ENCODE measurements around the gene KAZN.

KAZN gene

GRCh38 chr1:14871218-14871970 is 272.9 kb downstream of the KAZN start:
- H3K4me3 ChIP-seq (ENCODE audit: low read depth, low read length): no peak overlapping the region
- TF ChIP-seq CTCF (IDR thresholded peaks at IDR 0.05; ENCODE audit: insufficient read depth, low read depth, low read length, missing control alignments): no peak
- no peak for DNase-seq (ENCODE audit: low read depth)

DNA sequence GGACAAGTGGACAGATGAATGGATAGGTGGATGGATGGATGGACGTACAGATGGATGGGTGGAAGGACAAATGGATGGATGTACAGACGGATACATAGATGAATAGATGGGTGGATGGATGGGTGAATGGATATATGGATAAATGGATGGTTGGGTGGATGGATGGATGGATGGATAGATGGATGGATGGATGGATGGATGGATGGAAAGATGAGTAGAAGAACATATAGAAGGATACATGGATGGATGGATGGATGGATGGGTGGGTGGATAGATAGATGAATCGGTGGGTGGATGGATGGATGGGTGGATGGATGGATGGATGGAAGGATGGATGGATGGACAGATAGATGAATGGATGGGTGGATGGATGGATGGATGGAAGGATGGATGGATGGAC is 274.3 kb downstream of the KAZN start:
- TF ChIP-seq CTCF (IDR thresholded peaks at IDR 0.05; ENCODE audit: insufficient read depth, low read depth, low read length, missing control alignments): no peak
- H3K4me3 ChIP-seq (ENCODE audit: low read depth, low read length): no peak overlapping the region
- DNase-seq (ENCODE audit: low read depth): no peak

DNA sequence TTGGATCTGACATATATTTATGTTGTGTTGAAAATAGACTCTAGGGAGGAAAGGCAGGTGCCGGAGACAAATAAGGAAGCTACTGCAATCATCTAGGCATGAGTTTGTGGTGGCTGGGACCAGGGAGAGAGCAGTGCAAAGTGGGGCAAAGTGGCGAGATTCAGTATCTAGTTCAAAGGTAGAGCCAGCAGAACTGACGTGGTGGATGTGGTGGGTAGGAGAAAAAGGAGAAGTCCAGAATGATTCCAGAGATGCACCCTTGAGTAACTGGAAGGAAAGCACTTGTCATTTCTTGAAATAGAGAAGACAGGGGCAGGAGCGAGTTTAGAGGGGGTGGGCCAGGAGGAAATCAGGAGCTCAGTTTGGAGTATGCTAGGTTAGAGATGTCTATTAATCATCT is 275.2 kb downstream of the KAZN start:
- DNase-seq (ENCODE audit: low read depth): no peak
- no peak for TF ChIP-seq CTCF (IDR thresholded peaks at IDR 0.05; ENCODE audit: insufficient read depth, low read depth, low read length, missing control alignments)
- H3K4me3 ChIP-seq (ENCODE audit: low read depth, low read length): no peak overlapping the region

DNA sequence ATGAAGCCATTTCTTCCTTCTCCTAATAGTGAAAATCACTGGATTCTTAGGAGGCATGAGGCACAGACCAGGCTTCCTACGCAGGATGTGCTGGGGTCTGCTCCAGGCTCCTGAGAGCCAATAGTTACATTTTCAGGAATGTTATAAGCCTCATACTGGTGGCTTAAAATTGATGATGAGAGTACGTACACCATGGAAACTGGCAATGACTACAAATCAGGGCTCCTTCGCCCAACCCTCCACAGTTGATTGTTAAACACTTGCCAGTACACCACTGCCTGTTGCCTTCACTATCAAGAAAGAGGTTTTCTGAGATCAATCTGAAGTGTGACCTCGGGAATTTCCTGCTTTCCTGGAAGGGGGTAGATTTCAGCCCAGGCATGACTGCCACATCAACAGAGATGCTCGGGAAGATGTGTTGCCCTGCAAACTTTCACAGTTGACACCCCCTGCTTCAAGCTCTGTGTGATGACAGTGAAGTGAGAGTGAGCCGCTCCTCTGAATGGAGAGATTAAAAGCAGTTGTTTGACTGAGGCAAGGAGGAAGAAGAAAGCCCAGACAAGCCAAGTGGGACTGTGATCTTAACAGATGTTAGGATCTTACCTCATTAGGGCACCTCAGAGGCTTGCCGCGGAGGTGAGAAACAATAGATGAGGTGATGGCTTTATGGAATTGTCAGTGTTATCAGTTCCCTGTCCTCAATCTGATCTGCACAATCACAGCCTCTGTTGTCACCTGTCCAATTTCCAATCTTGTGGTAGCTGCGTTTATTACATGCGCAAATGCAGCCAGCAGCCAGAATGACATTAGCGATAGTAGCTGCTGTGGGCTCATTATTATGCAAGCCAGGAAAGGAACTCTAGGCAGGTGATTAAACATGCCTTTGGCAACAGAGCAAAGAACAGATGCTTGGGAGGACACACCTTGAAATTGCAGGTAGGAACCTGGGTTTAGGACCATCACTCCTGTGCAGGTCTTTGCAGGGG is 277.3 kb downstream of the KAZN start:
- H3K4me3 ChIP-seq (ENCODE audit: low read depth, low read length): no peak overlapping the region
- DNase-seq (ENCODE audit: low read depth): no peak
- no peak for TF ChIP-seq CTCF (IDR thresholded peaks at IDR 0.05; ENCODE audit: insufficient read depth, low read depth, low read length, missing control alignments)

DNA sequence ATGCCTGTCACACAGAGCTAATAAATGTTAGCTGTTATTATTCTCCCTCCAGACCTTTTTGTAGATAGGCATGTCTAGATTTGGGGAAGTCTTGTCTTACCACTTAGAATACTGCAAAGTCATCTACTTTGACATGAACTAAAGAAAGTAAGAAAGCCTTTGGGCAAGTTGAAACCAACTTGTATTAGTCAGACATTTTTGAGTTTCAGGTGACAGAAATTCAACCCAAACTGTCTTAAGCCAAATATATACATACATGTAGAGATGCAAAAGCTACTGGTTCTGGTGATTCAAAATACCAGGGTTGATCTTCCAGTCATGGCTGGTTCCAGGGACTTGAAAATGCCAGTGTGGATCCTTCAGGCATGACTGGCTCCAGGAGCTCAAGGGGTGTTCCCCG is 278.3 kb downstream of the KAZN start:
- DNase-seq (ENCODE audit: low read depth): peak; percentile 52
- TF ChIP-seq CTCF (IDR thresholded peaks at IDR 0.05; ENCODE audit: insufficient read depth, low read depth, low read length, missing control alignments): no peak
- no peak overlapping the region for H3K4me3 ChIP-seq (ENCODE audit: low read depth, low read length)

GRCh38 chr1:14877224-14877623 is 278.7 kb downstream of the KAZN start:
- no peak for DNase-seq (ENCODE audit: low read depth)
- H3K4me3 ChIP-seq (ENCODE audit: low read depth, low read length): no peak overlapping the region
- TF ChIP-seq CTCF (IDR thresholded peaks at IDR 0.05; ENCODE audit: insufficient read depth, low read depth, low read length, missing control alignments): no peak
